LoVo (cell line): Measurements from ENCODE around the gene CD302.
"Not testable (repeated sequence)": the region's sequence is repeated elsewhere in the genome, so short reads cannot be mapped to it uniquely, and the experiment has no call there.

Experiments used
- DNase-seq: peaks from one replicate; pipeline ENCODE4 v3.0.0-alpha.2; 2016; ENCODE audit warnings: low spot score

The CD302 gene

DNA sequence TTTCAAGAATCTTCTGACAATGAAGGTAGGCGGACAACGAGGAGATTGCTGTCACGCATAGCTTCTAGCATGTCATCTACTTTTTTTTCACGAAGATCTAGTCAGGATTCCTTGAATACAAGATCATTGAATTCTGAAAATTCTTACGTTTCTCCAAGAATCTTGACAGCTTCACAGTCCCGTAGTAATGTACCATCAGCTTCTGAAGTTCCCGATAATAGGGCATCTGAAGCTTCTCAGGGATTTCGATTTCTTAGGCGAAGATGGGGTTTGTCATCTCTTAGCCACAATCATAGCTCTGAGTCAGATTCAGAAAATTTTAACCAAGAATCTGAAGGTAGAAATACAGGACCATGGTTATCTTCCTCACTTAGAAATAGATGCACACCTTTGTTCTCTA is 49.9 kb downstream of the CD302 start:
- DNase-seq, result no peak

DNA sequence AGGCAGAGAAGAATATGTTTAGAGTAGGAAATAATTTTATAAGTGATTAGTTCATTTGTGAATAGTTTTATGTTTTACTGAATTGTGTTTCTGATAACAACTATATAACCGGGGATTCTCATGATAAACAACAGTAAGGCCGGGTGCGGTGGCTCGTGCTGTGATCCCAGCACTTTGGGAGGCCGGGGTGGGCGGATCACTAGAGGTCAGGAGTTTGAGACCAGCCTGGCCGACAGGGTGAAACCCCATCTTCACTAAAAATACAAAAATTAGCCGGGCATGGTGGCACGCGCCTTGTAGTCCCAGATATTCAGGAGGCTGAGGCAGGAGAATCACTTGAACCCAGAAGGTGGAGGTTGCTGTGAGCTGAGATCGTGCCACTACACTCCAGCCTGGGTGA is 52.8 kb downstream of the CD302 start:
- DNase-seq, result not testable (repeated sequence)

DNA sequence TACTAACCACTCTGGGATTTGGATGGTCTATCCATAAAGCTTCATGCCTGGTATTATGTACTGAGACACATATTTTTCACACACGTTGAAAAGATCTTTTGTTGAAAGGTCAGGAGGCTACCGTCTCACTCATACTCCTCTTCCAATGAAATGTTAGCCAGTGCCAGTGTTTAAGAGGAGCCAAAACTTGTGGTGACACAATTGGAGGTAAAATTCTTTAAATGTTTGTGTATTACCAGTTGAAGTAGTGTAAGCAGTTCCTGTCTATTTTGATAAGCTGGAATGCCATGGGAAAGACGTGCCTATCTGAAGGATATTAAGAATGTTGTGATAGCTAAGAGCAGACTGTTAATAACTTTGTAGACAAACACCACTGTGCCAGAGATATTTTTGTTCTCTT is 53.6 kb downstream of the CD302 start:
- DNase-seq, result no peak

DNA sequence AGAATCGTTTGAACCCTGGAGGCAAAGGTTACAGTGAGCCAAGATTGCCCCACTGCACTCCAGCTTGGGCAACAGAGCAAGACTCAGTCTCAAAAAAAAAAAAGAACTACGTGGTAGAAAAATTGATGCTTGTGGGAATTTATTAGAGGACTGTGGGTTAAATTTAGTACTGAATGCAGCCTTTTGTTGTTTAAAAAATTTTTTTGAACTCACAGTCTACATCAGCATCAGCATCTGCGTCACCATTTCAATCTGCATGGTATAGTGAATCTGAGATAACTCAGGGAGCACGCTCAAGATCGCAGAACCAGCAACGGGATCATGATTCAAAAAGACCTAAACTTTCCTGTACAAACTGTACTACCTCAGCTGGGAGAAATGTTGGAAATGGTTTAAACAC is 55.2 kb downstream of the CD302 start:
- DNase-seq, result no peak

DNA sequence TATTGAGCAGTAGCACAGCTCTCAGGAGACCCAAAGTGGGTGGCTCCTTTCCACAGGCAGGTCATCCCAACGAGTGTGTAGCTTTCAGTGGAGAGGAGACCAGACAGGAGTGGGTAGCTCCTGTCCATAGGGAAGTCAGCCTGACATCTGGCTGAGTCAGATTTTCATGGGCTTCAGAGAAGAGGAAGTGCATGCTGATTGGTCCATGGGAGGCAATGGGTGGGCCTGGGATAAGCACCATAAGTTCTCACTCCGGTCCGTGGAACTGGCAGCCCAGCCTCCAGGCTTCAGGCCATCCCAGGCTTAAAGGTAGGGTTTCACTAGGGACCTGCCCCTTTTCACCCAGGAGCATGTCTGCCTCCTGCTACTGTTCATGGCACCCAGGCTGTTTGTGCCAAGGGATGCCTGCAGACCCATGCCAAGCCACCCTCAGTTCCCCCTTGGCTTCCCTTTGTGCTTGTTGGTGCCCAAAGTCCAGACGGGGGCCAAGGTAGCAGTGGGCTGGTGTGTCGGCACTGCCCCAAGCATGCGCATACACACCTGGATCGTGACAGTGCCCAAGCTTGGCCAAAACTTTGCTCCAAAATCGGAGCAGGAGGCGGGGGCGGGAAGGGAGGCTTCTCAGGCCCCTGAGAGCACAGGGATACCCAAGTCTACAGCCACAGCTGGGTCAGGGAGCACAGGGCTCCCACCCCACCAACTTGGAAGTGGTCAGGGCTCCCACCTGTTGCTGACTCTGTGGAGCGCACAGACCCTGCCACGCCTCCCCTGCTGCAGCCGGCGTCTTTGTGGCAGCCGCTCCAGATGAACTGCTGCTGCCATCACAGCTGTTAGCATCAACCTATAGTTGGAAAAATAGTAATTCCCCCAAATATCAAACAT is 59.3 kb downstream of the CD302 start:
- DNase-seq, result no peak

DNA sequence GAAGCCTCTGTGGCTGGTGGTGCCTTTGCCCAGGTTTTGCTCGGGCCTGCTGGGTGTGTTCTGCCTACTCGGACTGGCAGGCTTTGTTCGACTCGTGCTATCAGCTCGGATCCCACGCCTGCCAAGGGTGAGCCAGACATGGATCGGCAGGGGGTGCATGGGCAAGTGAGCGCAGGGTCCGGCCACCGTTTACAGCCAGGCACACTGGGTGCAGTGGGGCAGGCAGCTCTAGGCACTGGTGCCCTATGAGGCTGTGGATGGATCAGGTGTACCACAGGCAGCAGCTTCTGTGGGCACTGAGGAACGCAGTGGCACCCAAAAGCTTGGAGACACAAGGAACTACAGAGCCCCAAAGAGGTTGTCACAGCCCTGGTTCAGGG is 60.1 kb downstream of the CD302 start:
- no peak for DNase-seq

DNA sequence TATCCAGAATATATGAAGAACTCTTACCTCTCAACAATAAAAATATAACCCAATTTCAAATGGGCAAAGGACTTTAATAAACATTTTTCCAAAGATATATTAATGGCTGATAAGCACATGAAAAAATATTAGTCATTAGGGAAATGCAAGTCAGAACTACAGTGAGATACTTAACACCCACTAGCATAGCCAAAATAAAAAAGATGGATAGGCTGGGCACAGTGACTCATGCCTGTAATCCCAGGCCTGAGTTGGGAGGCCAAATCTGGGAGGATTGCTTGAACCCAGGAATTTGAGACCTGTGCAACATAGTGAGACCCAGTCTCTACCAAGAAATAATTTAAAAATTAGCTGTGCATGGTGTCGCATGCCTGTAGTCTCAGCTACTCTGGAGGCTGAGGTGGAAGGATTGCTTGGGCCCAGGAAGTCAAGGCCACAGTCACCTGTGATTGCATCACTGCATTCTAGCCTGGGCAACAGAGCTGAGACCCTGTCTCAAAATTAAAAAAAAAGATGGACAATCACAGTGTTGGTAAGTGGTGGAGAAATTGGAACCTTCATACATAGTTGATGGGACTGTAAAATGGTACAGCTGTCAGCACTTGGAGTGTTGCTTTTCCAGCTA is 60.6 kb downstream of the CD302 start:
- no peak for DNase-seq

DNA sequence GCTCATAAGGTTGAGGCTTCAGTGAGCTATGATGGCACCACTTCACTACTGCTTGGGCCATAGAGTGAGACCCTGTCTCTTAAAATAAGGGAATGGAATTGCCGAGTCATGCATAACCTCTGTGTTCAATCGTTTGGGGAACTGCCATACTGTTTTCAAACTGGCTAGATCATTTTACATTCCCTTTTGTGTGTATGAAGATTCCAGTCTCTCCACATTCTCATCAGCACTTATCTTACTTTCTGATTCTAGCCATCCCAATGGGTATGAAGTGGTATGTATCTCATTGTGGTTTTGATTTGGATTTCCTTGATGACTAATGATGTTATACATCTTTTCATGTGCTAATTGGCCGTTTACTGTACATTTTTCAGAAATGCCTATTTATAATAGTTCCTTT is 62.0 kb downstream of the CD302 start:
- DNase-seq, result no peak

DNA sequence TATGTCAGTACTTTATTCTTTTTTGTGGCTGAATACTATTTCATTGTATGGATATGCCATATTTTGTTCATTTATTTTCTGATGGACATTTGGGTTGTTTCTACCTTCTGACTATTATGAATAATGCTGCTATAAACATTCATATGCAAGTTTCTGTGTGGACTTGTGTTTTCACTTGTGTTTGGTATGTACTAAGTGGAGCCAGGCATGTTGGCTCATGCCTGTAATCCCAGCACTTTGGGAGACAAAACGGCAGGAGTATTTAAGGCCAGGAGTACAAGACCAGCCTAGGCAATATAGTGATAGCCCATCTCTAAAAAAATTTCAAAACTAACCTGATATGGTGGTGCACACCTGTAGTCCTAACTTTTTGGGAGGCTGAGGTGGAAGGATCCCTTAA is 62.4 kb downstream of the CD302 start:
- no peak for DNase-seq

DNA sequence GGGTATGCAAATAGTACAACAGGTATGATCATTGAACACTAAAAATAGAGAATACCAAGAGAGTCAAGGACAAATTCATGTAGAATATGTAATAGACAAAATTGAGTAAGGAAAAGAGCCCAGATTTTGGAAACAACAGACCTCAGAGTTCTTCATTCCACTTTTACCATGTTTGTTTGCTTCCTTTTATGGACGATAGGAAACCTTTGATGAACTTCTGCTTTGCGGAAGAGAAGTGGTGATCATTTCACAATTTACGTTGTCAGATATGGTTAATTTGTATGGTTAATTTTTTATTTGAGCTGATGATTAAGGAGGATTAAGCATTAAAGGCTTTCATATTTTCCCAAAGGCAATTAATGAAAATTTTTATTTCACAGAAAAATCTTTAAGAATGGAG is 69.4 kb downstream of the CD302 start:
- no peak for DNase-seq

DNA sequence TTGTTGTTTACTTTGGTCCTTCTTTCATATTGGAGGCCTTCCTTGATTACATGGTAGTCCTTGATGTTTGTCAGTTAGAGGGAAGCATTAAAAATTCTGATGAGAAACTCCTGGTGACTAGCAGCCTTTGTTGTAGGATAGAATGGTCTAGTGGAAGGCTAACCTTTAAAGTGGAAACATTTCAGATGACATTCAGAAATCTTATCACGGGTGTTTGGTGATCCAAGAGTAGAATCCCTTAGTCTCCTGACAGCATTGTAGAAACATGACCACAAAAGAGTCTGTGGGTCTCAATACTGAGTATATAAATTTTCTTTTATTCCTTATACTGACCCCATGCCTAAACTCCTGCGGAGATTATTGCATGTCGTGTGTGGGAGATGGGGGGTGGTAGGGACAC is 72.3 kb downstream of the CD302 start:
- no peak for DNase-seq

DNA sequence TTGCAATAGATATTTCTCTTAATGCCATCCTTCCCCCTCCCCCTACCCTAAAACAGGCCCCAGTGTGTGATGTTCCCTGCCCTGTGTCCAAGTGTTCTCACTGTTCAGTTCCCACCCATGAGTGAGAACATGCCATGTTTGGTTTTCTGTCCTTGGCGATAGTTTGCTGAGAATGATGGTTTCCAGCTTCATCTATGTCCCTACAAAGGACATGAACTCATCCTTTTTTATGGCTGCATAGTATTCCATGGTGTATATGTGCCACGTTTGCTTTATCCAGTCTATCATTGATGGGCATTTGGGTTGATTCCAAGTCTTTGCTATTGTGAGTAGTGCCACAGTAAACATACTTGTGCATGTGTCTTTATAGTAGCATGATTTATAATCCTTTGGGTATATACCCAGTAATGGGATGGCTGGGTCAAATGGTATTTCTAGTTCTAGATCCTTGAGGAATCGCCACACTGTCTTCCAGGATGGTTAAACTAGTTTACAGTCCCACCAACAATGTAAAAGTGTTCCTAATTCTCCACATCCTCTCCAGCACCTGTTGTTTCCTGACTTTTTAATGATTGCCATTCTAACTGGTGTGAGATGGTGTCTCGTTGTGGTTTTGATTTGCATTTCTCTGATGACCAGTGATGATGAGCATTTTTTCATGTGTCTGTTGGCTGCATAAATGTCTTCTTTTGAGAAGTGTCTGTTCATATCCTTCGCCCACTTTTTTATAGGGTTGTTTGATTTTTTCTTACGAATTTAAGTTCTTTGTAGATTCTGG is 73.0 kb downstream of the CD302 start:
- not testable (repeated sequence) for DNase-seq

DNA sequence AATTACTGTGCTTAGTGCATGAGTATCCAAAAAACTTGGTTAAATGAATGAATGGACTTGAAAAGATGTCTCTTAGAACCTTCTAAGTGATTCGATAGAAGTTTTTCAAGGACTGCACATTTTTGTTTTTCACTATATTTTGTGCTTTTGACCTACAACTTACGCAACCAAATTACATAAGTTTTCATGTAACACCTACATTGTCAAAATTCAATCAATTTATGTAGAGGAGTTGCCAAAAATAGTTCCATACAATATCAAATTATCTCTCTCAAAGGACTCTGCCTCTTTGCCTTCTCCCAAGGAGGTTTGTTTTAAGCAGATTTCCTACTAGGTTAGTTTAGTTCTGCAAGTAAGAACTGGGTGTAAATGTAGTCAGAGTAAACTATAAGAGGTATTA is 75.4 kb downstream of the CD302 start:
- no peak for DNase-seq

DNA sequence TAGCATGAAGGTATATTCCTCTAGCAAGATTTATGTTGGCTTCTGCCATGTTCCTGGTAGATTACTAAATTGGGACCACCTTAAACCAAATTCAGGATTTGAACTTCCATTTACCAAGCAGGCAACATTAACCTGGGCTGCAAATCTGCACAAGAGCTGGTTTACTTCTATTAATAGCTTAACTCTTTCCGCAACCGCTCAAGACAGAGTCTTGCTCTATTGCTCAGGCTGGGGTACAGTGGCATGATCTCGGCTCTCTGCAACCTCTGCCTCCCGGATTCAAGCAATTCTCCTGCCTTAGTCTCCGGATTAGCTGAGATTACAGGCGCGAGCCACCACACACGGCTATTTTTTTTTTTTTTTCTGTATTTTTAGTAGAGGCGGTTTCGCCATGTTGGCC is 77.3 kb downstream of the CD302 start:
- no peak for DNase-seq
